ENCODE results near the gene AGAP4. TPM values are rescaled to one million over a fixed set of nuclear protein-coding genes. Genes with fewer than 3 reads are reported as not detected.
A peak's percentile ranks its signal among the peaks of the same experiment; 100 is the strongest.
"Not testable (repeated sequence)": the region's sequence is repeated elsewhere in the genome, so short reads cannot be mapped to it uniquely, and the experiment has no call there.

AGAP4 gene
- 3.5 and 7.8 TPM in 2 replicates for total RNA-seq

DNA sequence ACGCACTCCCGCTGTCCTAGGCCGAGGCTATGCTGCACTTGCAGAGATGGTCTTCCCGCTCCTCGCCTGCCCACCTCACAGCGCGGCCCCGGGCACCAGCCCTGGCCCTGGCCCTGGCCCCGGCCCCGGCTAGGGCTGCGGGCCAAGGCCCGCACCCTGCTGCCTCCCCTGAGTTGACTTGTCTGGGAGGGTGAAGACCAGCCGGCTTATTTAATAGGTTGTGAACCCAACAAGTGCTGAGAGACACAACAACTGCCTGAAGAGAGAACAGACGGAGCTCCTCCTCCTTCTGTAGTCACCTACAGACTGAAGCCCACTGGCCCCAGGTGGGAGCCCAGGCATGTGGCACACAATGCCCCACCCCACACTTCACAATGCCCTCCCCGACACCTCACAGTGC, at the start of gene AGAP4:
Gene AGAP4 (minus strand): TSS at position 101 of the 400 bp plus-strand sequence. CDS start 153 bp downstream, outside the sequence.
- DNase-seq (ENCODE audit: low read depth), result not testable (repeated sequence)

DNA sequence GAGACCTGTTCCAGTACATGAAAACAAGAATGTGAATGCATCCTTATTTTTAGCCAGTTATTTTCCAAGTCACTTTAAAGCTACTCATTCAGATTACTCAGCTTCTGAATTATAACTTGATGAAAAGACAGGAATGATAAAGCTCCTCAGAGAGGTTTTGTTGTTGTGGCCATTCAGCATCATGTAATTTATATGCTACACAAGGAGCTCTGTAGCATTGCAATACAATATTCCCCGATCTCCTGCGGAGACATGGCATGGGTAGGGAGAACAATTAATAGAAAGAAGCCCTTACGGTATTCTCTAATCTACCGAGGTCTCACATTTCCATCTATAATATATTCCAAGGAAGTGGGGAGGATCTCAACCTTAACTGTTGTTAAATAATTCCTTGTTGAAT, 43.4 kb upstream of the AGAP4 start:
- DNase-seq (ENCODE audit: low read depth); H3K4me3 ChIP-seq (ENCODE audit: low read depth, low read length): not testable (repeated sequence)

More for the DNA sequence above, at the start of gene AGAP4:
- not testable (repeated sequence) for H3K4me3 ChIP-seq (ENCODE audit: low read depth, low read length)

DNA sequence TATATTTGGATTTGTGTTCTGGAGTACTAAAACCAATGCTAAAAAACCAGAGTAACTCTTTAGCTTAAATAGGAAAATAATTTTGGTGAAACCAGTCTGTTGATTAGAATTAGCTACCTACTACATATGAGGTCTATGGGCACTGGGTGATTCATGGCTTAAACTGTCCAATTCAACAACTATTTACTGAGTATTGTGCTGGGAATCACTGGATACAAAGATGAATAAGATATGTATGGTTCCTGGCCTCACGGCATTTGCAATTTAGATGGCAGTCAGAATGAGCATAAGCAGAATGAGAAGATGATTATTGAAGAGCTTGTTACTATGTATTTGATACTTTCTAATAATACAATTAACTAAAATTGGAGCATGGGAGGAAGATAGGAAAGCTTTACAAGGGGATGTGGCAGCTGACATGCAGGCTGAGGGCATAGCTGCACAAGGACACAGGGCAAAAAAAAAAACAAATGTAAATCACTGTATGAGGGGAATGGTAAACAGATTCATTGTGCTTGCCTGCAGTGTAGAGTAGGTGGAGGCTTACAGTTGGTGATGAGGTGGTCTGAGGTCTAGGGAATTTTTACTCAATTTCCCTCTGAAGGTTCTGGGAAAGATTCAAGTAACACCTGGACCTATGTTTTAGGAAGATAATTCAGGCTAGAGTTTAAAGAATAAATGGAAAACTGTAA, 42.4 kb upstream of the AGAP4 start:
- DNase-seq (ENCODE audit: low read depth); H3K4me3 ChIP-seq (ENCODE audit: low read depth, low read length): not testable (repeated sequence)

DNA sequence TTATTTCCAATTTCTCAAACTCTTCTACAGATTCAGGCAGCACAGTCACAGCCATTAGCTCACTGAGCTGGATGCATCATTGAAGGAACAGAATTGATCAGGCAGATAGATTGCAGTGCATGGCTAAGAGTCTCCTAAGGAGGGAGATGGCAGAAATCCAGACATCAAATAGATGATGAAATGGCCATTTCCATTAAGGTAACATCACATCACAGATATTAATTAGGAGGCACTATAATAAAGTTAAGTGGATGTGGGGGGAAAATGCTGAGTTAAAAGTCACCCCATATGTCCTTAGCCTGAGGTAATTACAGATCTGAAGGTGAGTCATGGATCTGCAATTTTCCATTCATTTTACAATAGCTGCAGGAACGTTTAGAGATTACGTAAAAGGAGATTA, 35.6 kb upstream of the AGAP4 start:
- peak; percentile 0 for DNase-seq (ENCODE audit: low read depth)
- H3K4me3 ChIP-seq (ENCODE audit: low read depth, low read length), result not testable (repeated sequence)

DNA sequence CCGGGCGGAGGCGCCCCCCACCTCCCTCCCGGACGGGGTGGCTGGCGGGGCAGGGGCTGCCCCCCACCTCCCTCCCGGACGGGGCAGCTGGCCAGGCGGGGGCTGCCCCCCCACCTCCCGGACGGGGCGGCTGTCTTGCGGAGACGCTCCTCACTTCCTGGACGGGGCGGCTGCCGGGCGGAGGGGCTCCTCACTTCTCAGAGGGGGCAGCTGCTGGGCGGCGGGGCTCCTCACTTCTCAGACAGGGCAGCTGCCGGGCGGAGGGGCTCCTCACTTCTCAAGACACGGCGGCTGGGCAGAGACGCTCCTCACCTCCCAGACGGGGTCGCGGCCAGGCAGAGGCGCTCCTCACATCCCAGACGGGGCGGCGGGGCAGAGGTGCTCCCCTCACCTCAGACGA, 18.1 kb upstream of the AGAP4 start:
- not testable (repeated sequence) for DNase-seq (ENCODE audit: low read depth)

DNA sequence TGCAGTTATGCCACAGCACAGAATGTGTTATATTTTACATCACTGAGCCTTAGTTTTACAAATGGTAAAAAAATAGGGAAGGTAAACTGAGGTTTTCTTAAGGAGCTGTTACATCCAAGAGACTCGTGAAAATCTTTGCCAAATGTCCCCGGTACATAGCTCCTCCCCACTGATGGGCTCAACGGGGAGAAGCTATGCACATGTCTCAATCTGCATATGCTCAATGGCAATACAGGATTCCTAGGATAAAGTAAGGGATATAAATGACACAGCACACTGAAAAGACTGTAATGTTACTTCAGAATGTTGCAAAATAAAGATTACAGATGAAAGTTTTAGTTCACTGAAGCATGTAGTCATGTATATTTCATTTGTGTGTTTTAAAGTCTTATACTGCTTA, 17.0 kb upstream of the AGAP4 start:
- not testable (repeated sequence) for H3K4me3 ChIP-seq (ENCODE audit: low read depth, low read length)

More for the DNA sequence above, 18.1 kb upstream of the AGAP4 start:
- not testable (repeated sequence) for H3K4me3 ChIP-seq (ENCODE audit: low read depth, low read length)

DNA sequence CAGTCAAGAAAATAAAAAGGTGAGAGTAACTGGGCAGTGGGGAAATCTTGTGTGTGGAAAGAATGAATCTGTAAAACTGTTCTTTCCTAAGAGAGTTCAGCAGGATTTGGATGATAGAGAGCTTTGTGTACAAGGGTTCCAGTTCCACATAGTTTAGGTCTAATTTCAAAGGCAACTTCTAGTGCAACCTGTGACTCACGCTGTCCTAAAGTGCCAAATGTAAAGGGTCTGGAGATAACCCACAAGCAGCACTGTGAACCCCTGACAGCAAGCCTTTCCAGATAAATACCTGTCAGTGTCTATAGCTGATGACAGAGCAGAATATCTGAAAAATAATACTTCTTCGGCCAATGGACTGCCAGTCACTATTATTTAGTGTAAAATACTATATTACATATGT, 16.3 kb upstream of the AGAP4 start:
- H3K4me3 ChIP-seq (ENCODE audit: low read depth, low read length); DNase-seq (ENCODE audit: low read depth): not testable (repeated sequence)

More for the DNA sequence above, 17.0 kb upstream of the AGAP4 start:
- DNase-seq (ENCODE audit: low read depth), result not testable (repeated sequence)

DNA sequence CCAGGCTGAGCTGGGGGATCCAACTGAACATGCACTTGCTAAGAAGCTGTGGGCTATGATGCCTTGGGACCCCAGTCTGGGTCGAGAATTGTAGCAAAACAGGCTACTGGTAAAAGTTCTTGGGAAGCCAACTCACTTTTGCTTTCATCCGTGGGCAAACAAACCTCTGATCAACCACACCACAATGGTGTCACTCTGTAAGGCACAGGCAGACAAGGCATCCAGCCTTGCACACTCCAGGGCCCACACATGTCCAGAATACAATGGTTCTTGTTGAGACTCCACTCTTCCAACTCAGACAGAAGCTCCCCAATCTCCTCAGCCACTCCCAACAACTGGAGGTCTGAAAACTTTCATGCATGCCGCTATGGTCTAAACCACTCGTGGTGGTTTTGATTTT, 10.6 kb upstream of the AGAP4 start:
- not testable (repeated sequence) for DNase-seq (ENCODE audit: low read depth); H3K4me3 ChIP-seq (ENCODE audit: low read depth, low read length)

DNA sequence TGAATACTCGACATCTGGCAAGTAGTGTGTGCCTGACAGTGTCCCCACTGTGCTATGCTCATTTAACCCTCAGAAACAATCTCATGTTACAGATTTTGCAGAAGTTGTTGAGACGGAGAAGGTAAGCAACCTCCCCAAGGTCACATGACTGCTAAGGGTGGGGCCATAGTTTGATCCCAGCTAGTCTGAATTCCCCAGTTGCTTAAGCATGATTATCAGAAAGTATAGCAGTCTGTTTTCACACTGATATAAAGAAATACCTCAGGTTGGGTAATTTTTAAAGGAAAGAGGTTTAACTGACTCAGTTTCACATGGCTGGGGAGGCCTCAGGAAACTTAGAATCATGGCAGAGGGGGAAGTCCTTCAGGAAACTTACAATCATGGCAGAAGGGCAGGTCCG, 1.2 kb upstream of the AGAP4 start:
- H3K4me3 ChIP-seq (ENCODE audit: low read depth, low read length); DNase-seq (ENCODE audit: low read depth): not testable (repeated sequence)

DNA sequence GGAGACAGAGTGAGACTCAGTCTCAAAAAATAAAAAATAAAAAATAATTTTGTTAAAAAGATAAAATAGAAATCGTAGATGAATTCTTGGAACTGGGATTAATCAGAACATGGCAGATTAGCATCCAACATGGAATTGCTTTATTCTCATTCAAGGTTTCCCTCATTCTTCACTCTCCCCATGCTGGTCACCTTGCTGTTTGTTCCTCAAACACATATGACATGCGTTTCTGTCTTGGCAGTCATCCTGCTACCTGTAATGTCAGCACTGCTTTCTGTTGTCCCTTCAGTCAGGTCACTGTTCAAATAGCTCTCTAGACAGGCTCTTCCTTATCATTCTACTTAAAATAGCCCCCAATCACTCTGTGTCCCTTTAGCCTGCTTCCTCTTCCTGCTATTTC, 24.4 kb downstream of the AGAP4 start:
- not testable (repeated sequence) for DNase-seq (ENCODE audit: low read depth); H3K4me3 ChIP-seq (ENCODE audit: low read depth, low read length)

DNA sequence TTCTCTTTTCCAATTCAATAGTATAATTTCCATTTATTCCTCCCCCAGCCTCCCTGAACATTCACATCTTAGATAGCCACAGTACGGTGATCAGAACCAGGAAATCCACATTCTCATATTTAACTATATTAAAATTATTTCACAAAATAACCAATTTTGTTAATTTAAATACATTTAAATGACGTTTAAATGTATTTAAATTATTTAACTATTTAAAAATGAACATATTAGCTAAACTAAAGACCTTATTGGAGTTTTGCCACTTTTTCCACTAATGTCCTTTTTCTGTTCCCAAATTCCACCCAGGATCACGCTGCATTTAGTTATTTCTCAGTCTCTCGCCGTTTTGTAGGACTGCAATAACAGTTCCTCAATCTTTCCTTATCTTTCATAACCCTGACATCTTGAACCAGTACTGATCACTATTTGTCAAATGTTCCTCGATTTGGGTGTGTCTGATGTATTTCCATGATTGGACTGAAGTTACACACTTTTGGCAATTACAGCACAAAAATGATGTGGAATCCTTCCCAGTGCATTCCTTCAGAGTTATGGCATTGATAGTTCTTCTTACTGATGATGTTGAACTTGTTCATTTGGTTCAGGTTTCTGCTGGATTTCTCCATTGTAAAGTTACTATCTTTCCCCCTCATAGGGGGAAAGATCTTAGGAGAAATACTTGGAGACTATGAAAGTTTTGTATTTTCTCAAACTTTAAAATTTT, 27.0 kb downstream of the AGAP4 start:
- not testable (repeated sequence) for DNase-seq (ENCODE audit: low read depth); H3K4me3 ChIP-seq (ENCODE audit: low read depth, low read length)

DNA sequence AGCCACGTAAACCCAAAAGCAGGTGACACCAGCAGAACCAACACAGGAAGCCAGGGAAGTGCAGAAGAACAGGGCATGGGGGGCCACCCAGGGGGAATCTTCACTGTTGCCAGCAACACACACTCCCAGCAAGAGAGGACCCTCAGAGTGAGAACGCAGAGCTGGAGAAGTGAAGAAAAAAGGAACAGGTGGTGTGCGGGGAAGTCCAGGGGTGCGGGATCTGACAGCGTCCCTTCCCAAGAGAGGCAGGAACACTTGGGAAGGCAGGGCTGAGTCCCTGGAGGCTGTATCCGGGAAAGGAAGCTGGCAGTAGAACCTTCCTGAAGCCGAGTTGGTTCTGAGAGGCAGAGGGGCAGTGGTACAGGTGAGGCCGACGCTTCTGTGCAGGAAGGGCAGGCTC, 27.7 kb downstream of the AGAP4 start:
- no peak for DNase-seq (ENCODE audit: low read depth)
- TF ChIP-seq, protein P1, sequence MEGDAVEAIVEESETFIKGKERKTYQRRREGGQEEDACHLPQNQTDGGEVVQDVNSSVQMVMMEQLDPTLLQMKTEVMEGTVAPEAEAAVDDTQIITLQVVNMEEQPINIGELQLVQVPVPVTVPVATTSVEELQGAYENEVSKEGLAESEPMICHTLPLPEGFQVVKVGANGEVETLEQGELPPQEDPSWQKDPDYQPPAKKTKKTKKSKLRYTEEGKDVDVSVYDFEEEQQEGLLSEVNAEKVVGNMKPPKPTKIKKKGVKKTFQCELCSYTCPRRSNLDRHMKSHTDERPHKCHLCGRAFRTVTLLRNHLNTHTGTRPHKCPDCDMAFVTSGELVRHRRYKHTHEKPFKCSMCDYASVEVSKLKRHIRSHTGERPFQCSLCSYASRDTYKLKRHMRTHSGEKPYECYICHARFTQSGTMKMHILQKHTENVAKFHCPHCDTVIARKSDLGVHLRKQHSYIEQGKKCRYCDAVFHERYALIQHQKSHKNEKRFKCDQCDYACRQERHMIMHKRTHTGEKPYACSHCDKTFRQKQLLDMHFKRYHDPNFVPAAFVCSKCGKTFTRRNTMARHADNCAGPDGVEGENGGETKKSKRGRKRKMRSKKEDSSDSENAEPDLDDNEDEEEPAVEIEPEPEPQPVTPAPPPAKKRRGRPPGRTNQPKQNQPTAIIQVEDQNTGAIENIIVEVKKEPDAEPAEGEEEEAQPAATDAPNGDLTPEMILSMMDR (IDR thresholded peaks at IDR 0.05; ENCODE audit: insufficient read depth, low read depth, low read length), result no peak
- no peak overlapping the region for H3K4me3 ChIP-seq (ENCODE audit: low read depth, low read length)

DNA sequence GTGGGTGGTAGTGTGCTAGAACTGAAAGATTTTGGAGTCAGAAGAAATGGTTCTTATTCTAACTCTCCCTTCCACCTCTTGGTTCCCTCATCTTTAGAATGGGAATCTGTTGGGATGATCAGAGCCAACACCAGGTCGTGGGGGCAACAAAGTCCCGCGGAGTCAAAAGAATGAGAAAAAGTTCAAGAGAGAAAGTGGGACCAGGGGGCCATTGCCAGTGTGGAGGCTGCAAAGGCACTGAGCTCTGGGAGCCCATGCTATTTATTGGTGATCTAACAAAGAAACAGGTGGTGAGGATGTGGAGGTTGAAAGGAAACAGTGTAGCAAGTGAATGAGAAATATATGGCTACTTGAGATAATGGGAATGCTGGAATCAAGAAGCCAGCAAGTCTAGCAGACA, 29.4 kb downstream of the AGAP4 start:
- no peak for DNase-seq (ENCODE audit: low read depth)
- TF ChIP-seq, protein P1 (IDR thresholded peaks at IDR 0.05; ENCODE audit: insufficient read depth, low read depth, low read length), result no peak
- H3K4me3 ChIP-seq (ENCODE audit: low read depth, low read length), result no peak overlapping the region
